NCI-H1694 treated with DMSO at 0.1 percent for 48 hours (cell line): ENCODE results near the gene RHCG.
A peak's percentile ranks its signal among the peaks of the same experiment; 100 is the strongest.

ENCODE experiments used
- DNase-seq: peaks from one replicate; lab custom pipeline; 2025; lab: John Stamatoyannopoulos, UW

The RHCG gene

GRCh38 chr15:89444241-89445225 lies 51.9 kb downstream of the RHCG start:
- peak; percentile 80 for DNase-seq

GRCh38 chr15:89443581-89443980 lies 52.8 kb downstream of the RHCG start:
- peak; percentile 20 for DNase-seq

- peak; percentile 34 for DNase-seq
Measured at GRCh38 chr15:89442671-89443307, 53.6 kb downstream of the RHCG start.

- no peak for DNase-seq
Measured at GRCh38 chr15:89442155-89442554, 54.2 kb downstream of the RHCG start.

- no peak for DNase-seq
Measured at GRCh38 chr15:89441295-89441812, 55.0 kb downstream of the RHCG start.

- DNase-seq, result no peak
Measured at GRCh38 chr15:89439764-89440163, 56.6 kb downstream of the RHCG start.

- no peak for DNase-seq
Measured at GRCh38 chr15:89436560-89437311, 59.6 kb downstream of the RHCG start.

GRCh38 chr15:89435362-89435761 lies 61.0 kb downstream of the RHCG start:
- no peak for DNase-seq

GRCh38 chr15:89433686-89434085 lies 62.7 kb downstream of the RHCG start:
- no peak for DNase-seq

- peak; percentile 49 for DNase-seq
Measured at GRCh38 chr15:89430530-89431341, 65.6 kb downstream of the RHCG start.

- no peak for DNase-seq
Measured at GRCh38 chr15:89429986-89430385, 66.4 kb downstream of the RHCG start.

GRCh38 chr15:89429023-89429422 lies 67.4 kb downstream of the RHCG start:
- DNase-seq, result no peak

GRCh38 chr15:89428246-89428645 lies 68.1 kb downstream of the RHCG start:
- no peak for DNase-seq

GRCh38 chr15:89426500-89426899 lies 69.9 kb downstream of the RHCG start:
- no peak for DNase-seq

- DNase-seq, result no peak
Measured at GRCh38 chr15:89423981-89424380, 72.4 kb downstream of the RHCG start.
